Adrenal gland (tissue), 12 donors: Measurements from ENCODE around the gene RAVER1. TPM values are rescaled to one million over a fixed set of nuclear protein-coding genes. Genes with fewer than 3 reads are reported as not detected.
A peak's percentile ranks its signal among the peaks of the same experiment; 100 is the strongest.

Experiments used
- DNase-seq, 7 donors: peaks; one replicate each; pipeline ENCODE4 v3.0.0-alpha.2; 2019 to 2020
- H3K27ac ChIP-seq, 5 donors: fragments of 200-600 bp; sonication (generic) in 4 of 5; 1 replicate in 3 of 5; 2 replicates in 2 of 5; pipeline versions ENCODE4 v1.5.1 to v1.8.0; 2016 to 2020; ENCODE audit warnings: mild to moderate bottlenecking in 1 of 5
- H3K27me3 ChIP-seq: fragments of 200-600 bp; 2 replicates; pipeline ENCODE4 v1.8.0; 2021
- H3K36me3 ChIP-seq, 2 donors: fragments of 200-600 bp; replicated peaks in 1 of 2; 1 replicate in 1 of 2; 2 replicates in 1 of 2; pipeline versions ENCODE4 v1.5.1 to v1.8.0; 2018 to 2022
- H3K4me1 ChIP-seq, 2 donors: fragments of 200-600 bp; replicated peaks in 1 of 2; 1 replicate in 1 of 2; 2 replicates in 1 of 2; pipeline versions ENCODE4 v1.5.1 to v1.8.0; 2018 to 2021
- H3K4me3 ChIP-seq, 4 donors: fragments of 200-600 bp; sonication (generic) in 3 of 4; one replicate each; pipeline ENCODE4 v1.5.1; 2016 to 2018
- H3K9me3 ChIP-seq, 3 donors: fragments of 200-600 bp; sonication (generic) in 1 of 3; replicated peaks in 1 of 3; 1 replicate in 2 of 3; 2 replicates in 1 of 3; pipeline versions ENCODE4 v1.5.1 to v1.8.0; 2016 to 2021
- CTCF ChIP-seq, 6 experiments: fragments of 450-650 bp in 4 of 6; fragments of 200-600 bp in 2 of 6; sonication (generic) in 1 of 6; IDR thresholded peaks; 1 replicate in 5 of 6; 2 replicates in 1 of 6; pipeline versions ENCODE4 v1.5.1 to v1.8.0; 2016 to 2021; ENCODE audit warnings: antibody characterized with exemption in 6 of 6, mild to moderate bottlenecking in 2 of 6, moderate library complexity in 1 of 6
- POLR2A ChIP-seq, 2 donors: fragments of 450-650 bp; IDR thresholded peaks; one replicate each; pipeline ENCODE4 v1.6.1; 2017; ENCODE audit warnings: antibody characterized with exemption in 2 of 2, mild to moderate bottlenecking in 2 of 2, moderate library complexity in 1 of 2
- WGBS, 4 donors: extraction: QIAGEN DNeasy Blood & Tissue Kit in 2 of 4; methylation state at CpG; one replicate each; pipeline versions ENCODE4 v1.1.5 to v1.1.7; 2013 to 2017; 5-methylcytosine and 5-hydroxymethylcytosine counted together
- intact Hi-C, 2 donors: fragments of 100-400 bp; cut with DNase I; formaldehyde crosslinking; loops; one replicate each; pipeline versions ENCODE4 v1.14.1 to v1.15.0; 2022 to 2023
- polyA plus RNA-seq, 3 donors: library from polyadenylated mRNA; stranded (reverse); fragments of 200-250 nt in 2 of 3; fragments of 350-450 nt in 1 of 3; fragmentation: Illumina TruSeq in 1 of 3; extraction: RNeasy Lipid Tissue Mini Kit (QIAGEN cat#74804) in 1 of 3; gene quantifications; one replicate each; pipeline ENCODE4 v1.2.3, GENCODE V29; 2013 to 2014
- total RNA-seq, 9 donors: library from RNA; depleted of rRNA in 4 of 9; stranded (reverse); fragments of >200 nt in 4 of 9; fragments of 120-200 nt in 1 of 9; fragmentation: NEBNext Ultra II Directional in 1 of 9; extraction: Animal tissue kit (Norgen Biotek cat#: 25700) in 1 of 9; gene quantifications; one replicate each; pipeline versions ENCODE4 v1.1.0 to v1.2.4, GENCODE V29; 2013 to 2023
- donor health status: healthy with polysubstance abuse.
- donor health status: Bipolar disorder and iron deficiency.
- donor health status: DM: yes; HTN: yes; CAD: no.
- donor health status: DM: no; HTN: no; CAD: no.
- donor health status: DM: no; HTN: no; CAD: no.
- donor health status: DM: yes; HTN: yes; CAD: no.

The RAVER1 gene
- total and polyA plus RNA-seq, 12 donors = 4.1 to 42.7 (median 27.0) TPM

- no peaks in the 10 kb centered on the region for H3K27me3 ChIP-seq
- peaks cover 5 to 19% of the 10 kb centered on the region in 2 donors for H3K4me1 ChIP-seq
- peak overlapping the region in 2 of 4 donors; percentile 22 to 42 for H3K4me3 ChIP-seq
- 33 to 41% (median 34%) methylated on average over 3 to 12 of the region's 12 CpGs for WGBS, 4 donors
- peak overlapping the region; percentile 64 to 88 (median 74) for H3K27ac ChIP-seq
- peaks cover 0 to 12% of the 10 kb centered on the region in 2 donors for H3K36me3 ChIP-seq
- H3K9me3 ChIP-seq = no peaks in the 10 kb centered on the region
- no peak for TF ChIP-seq CTCF (IDR thresholded peaks at IDR 0.05)
- no peak for TF ChIP-seq POLR2A (IDR thresholded peaks at IDR 0.05)
- DNase-seq = peak in 1 of 7 donors; percentile 31
- intact Hi-C loops = no loop called here
Observed at GRCh38 chr19:10271543-10272086, 61.7 kb downstream of the RAVER1 start.

- Histone ChIP-seq H3K9me3 (no peaks in the 10 kb centered on the region), H3K36me3 (peaks cover 0 to 9% of the 10 kb centered on the region in 2 donors), H3K4me3 (peak within 1 kb of the TSS in 3 of 4 donors; percentile 19 to 42 (median 22)), H3K27ac (peak within 1 kb of the TSS; percentile 64 to 88 (median 74)), H3K4me1 (peaks cover 5 to 19% of the 10 kb centered on the region in 2 donors), H3K27me3 (no peaks in the 10 kb centered on the region)
- 2 to 5% (median 4%) methylated on average over 12 to 51 of the region's 51 CpGs for WGBS, 4 donors
- intact Hi-C loops = no loop called here
- peak; percentile 69 to 94 (median 84) for DNase-seq
- TF ChIP-seq CTCF (IDR thresholded peaks at IDR 0.05) (peak in 1 of 6 experiments; percentile 35), POLR2A (IDR thresholded peaks at IDR 0.05) (peak; percentile 35 to 52)
Observed at GRCh38 chr19:10270616-10271394, 62.5 kb downstream of the RAVER1 start, which contains the start of gene ICAM1. TSS of gene ICAM1 (plus strand) at chr19:10271120. CDS start at chr19:10271160, 40 bp downstream.

- Histone ChIP-seq H3K27me3 (no peaks in the 10 kb centered on the region), H3K36me3 (peaks cover 0 to 7% of the 10 kb centered on the region in 2 donors), H3K4me1 (peaks cover 5 to 19% of the 10 kb centered on the region in 2 donors), H3K27ac (peak overlapping the region; percentile 62 to 88 (median 74)), H3K4me3 (peak overlapping the region in 2 of 4 donors; percentile 19 to 42), H3K9me3 (no peaks in the 10 kb centered on the region)
- WGBS, 4 donors = 1 to 4% (median 3%) methylated on average over 13 to 37 of the region's 37 CpGs; no CpG with 5 or more reads in 1 of the 4 donors
- TF ChIP-seq CTCF (IDR thresholded peaks at IDR 0.05) (no peak), POLR2A (IDR thresholded peaks at IDR 0.05) (no peak)
- DNase-seq = peak; percentile 62 to 84 (median 76)
- intact Hi-C loops = no loop called here
Observed at GRCh38 chr19:10270180-10270615, 63.1 kb downstream of the RAVER1 start.
